DMS53 (cell line): Measurements from ENCODE around the gene ITGA1.
"Not testable (repeated sequence)": the region's sequence is repeated elsewhere in the genome, so short reads cannot be mapped to it uniquely, and the experiment has no call there.

Experiments used
- DNase-seq: peaks from one replicate; lab custom pipeline; 2025; lab: John Stamatoyannopoulos, UW

ITGA1 gene

DNA sequence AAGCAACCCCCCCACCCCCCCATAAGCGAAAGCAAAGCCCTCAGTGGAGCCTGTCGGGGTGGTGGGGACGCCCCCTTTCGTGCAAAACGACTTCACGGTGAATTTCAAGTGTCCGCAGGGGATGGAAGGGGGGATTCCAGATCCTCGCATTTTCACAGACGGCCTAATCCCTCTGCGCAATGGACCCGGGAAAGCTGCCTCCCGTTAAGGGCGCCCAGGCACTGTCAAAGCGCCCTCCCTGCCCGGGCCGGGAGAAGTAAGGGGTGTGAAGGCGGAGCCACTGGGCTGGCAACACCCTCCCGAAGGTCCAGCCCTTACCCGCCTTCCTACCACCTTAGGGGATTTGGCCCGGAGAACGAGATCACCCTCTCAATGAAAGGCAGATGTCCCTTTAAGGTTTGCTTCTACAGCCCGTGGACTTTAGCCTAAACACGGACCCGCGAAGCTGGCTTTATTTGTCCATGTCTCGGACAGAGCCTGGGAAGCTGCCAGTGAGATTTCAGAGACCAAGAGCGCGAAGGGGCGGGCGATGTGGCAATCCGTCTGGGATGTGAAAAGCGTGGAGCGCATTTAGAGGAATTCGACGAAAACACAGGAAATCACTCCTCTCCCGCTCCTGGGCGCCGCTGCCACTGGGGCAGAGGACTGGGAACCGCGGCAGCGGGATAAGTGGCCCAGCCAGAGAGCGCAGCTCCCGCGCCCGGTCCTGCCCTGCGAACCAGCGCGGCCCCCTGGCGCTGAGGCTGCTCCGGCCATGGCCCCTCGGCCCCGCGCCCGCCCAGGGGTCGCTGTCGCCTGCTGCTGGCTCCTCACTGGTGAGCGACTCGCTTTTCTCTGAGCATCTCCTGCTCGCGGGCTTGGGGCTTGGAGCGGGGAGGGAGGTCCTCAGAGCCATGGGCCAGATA lies at the start of gene ITGA1, which contains the start of gene PELO:
ITGA1 (plus strand) TSS at position 317 of the 905 bp plus-strand sequence; CDS start at position 755, 438 bp downstream.
PELO (plus strand) TSS at position 317 of the 905 bp plus-strand sequence. CDS start 12,479 bp downstream, outside the sequence.
- peak; percentile 93 for DNase-seq

- DNase-seq, result no peak
These were observed 49.6 kb upstream of the ITGA1 start for GRCh38 chr5:52738095-52738506.

DNA sequence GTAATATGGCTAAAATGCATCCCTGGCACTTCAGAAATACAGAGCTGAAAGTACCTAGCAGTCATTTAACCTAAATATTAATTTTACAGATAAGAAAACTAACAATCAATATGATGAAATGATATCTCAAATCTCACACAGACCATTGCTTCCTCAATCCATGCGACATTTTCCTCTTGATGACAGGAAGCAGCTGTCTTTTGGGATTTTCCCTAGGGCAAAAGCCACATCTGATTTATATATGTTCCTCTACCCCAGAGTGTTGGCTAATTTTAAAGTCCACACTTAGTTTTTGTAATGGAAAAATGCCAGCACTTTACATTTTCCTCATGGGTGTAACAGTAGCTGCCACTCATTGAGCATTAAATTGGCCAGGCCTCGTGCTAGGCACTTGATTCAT lies 47.7 kb upstream of the ITGA1 start:
- no peak for DNase-seq

- no peak for DNase-seq
These were observed 44.7 kb upstream of the ITGA1 start for GRCh38 chr5:52743012-52743411.

- DNase-seq, result no peak
These were observed 44.2 kb upstream of the ITGA1 start for GRCh38 chr5:52743529-52743928.

- DNase-seq, result no peak
These were observed 43.7 kb upstream of the ITGA1 start for GRCh38 chr5:52743970-52744369.

DNA sequence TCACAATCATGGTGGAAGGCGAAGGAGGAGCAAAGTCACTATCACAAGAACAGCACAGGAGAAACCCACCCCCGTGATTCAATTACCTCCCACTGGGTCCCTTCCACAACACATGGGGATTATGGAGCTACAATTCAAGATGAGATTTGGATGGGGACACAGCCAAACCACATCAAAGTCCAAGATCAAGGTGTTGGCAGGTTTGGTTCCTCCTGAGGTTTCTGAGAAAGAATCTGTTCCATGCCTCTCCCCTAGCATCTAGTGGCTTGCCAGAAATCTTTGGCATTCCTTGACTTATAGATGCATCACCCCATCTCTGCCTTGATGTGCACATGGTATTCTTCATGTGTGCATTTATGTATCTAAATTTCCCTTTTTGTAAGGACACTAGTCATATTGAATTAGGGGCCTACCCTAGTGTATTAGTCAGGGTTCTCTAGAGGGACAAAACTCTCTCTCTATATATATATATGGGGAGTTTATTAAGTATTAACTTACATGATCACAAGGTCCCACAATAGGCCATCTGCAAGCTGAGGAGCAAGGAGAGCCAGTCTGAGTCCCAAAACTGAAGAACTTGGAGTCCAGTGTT lies 42.8 kb upstream of the ITGA1 start:
- DNase-seq, result not testable (repeated sequence)

DNA sequence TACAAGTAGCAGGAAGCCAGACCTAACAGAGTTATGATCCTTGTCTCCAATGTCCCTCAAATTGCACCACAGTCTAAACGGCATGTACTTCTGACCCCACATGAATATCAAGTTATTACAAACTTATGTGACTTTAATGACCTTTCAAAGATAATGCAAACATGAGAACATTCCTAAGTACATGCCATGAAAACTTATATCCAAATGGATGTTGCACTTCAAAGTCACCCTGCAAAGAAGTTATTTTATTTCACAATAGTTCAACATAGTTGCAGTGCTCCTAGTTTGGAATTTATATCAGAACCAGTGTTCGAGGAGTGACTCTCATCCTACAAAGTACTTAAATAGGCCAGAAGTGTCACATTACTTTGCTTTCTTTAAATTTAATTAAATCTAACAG lies 41.2 kb upstream of the ITGA1 start:
- no peak for DNase-seq

DNA sequence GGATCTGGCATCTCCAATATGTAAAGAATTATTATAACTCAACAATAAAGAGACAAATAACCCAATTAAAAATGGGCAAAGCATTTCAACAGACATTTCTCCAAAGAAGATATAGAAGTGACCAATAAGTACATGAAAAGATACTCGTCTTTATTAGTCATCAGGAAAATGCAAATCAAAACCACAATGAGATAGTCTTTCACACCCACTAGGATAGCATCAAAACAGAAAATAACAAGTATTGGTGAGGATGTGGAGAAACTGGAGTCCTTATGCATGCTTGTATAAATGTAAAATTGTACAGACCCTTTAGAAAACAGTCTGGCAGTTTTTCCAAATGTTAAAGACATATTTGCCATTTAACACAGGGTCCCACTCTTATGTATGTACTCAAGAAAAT lies 39.1 kb upstream of the ITGA1 start:
- no peak for DNase-seq

- DNase-seq, result no peak
These were observed 38.0 kb upstream of the ITGA1 start for GRCh38 chr5:52749666-52750065.

DNA sequence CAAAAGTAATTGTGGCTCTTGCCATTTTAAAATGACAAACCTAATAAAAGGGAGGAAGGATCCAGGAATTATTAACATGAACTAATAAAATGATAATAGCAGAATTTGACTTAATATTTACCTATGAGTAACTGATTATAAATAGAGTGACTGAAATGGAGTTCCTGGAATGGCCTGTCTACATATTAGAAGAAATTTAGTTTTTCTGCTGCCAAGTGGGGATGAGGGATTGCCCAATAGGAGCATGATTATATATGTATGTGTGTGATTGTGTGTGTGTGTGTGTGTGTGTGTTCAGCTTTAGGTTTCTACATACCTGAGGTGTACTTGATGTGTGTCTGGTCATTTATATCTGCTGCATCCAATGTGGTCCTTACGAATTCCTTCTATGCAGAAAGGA lies 36.6 kb upstream of the ITGA1 start:
- no peak for DNase-seq

DNA sequence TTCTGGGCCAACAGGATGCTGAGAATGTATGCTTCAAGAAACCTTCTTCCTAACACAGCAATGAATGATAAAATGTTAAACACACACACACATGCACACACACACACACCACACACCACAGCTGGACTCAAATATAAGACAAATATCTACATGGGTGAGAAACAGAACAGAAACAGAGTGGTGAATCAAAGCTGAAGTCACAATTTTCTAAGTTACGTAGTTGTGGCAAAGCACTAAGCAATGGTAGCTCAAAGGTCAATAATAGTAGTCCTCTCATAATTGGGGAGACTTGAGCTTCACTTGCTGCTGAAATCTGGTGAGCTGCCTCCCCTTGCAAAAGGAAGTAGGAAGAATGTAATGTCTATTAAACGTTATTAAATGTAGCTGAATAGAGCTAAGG lies 33.7 kb upstream of the ITGA1 start:
- DNase-seq, result no peak

- DNase-seq, result no peak
These were observed 30.2 kb upstream of the ITGA1 start for GRCh38 chr5:52757527-52757926.

- DNase-seq, result no peak
These were observed 29.7 kb upstream of the ITGA1 start for GRCh38 chr5:52758014-52758413.

DNA sequence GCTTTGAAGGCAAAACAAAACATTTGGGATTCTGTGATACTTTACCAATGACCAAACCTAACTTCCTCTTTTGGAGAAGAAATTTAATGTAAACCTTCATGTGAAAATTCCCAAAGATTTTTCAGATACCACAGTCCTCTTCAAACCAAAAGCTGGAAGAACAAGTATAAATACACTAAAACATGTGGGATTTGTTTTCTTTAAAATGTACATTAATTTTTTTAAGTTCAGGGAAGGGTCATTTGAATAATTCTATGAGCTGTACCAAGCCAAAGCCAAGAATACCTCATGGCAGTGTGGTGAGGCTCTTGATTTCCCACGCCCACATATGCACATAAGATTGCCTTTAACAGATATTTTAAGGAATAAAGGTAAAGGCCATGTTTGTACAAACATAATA lies 28.4 kb upstream of the ITGA1 start:
- DNase-seq, result no peak

GRCh38 chr5:52760695-52761366 lies 26.9 kb upstream of the ITGA1 start:
- no peak for DNase-seq

DNA sequence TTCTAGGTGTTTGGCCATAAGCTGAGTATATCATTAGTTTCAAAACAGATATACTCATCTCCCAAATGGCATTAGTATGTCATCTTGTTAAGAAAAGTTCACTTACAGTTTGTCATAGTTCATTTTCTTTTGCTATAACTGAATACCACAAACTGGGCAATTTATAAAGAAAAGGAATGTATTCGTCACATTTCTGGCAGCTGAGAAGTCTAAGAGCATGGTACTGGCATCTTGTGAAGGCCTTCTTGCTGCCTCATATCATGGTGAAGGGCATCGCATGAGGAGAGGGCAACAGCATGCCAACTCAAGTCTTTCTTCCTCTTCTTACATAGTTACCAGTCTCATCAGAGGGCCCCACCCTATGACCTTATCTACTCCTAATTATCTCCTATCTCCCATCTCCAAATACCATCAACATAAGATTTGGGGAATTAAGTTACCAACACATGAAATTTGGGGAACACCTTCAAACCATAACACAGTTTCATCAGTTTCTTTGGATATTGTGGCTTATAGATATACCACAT lies 20.4 kb upstream of the ITGA1 start:
- DNase-seq, result no peak

DNA sequence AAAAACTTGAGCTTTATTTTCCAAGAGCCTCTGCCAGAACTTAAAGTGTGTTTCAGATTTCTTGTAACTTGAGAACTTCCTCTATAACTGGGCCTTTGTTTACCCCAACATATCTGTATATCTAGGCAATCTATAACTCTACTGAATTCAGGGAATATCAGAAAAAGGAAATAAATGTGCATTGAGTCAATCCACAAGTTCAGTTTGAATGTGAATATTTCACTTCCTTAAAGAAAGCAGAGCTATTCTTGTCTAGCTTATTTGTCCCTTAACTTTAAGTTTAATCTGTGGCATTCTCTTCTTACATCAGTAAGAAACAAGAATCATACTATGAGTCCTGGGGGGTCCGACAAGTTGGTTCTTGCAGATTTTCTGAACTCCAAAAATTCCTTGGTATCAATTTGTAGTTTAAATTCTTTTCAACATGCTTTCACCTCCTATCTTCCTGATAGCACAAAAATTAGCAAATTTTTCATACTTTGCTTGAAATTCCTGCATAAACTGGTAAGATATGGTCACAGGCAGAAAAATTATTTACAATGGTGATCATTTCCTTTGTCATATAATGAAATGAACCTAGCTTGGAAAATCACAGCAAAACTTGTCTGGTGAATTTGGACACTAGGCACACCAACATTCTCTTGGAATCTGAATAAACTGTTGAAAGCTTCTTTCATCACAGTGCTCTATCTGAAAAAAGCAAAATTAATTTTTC lies 19.8 kb upstream of the ITGA1 start:
- no peak for DNase-seq

GRCh38 chr5:52769061-52769460 lies 18.7 kb upstream of the ITGA1 start:
- DNase-seq, result no peak

DNA sequence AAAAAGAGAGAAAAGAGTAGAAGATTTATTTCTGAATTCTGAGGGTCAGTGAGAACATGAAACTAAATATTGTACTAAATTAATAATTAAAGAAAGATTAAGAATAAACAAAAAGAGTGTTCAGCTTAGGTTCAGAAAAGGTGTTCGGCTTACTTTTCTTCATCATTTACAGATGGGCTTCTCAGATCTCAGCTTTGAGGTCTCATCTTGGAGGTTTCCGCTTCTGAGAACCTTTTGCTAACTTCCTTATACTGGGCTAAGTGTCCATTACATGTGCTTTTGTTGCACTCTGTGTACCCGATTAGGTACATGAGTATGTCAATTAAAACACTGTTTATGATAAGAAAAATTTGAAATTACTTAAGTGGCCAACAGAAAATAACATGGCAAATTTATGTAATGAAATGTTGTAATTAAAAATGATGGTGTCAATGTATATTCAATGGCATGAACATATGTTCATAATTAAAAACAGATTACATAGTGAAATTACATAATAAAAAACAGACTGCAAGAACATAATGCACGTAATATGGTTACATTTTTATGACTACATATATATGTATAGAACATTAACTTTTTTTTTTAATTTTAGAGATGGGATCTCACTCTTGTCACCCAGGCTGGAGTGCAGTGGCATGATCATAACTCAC lies 17.3 kb upstream of the ITGA1 start:
- DNase-seq, result no peak

DNA sequence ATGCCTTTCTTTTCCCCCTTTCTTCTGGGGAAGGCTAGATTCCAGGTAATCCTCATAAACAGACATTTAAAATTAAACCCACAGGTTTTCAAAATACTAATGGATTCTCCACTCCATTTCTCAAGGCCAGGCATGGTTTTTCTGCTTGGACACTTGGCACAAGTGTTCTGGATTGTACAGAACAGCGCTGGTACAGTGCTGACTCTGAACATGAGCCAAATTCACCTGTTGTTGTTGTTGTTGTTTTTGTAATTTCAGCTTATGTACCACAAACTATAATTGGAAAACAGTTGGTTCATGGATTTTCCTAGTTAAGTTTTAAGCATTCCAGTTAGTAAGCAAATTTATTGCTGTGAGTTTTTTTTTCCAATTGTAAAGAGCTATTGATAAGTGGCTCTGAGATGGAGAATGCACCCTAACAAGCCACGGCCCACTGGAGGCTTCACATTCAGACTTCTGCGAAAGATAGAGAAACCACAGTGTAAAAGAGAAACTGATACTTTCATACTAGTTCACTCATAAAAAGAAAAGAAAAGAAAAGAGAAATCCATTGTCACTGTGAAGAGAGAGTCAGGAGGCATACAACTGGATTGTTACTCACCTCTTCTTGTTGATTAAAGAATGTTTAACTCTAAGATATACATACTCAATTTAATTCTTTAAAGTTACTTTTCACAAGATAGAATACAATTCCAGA lies 16.2 kb upstream of the ITGA1 start:
- no peak for DNase-seq
